CD14-positive monocyte (primary cell): Measurements from ENCODE around the gene CHID1. TPM values are rescaled to one million over a fixed set of nuclear protein-coding genes. Genes with fewer than 3 reads are reported as not detected.

Experiments
- DNase-seq, 3 donors: peaks; one replicate each; pipeline ENCODE4 v3.0.0-alpha.2; 2011 to 2022
- H2AFZ ChIP-seq: 2 replicates; pipeline ENCODE4 v1.6.0; 2012; ENCODE audit warnings: mild to moderate bottlenecking, low read depth, low read length, inconsistent platforms; ENCODE audit not compliant: insufficient read depth, poor library complexity, severe bottlenecking
- H3K27ac ChIP-seq, 2 donors: 1 replicate in 1 of 2; 2 replicates in 1 of 2; pipeline ENCODE4 v1.5.1; 2012 to 2013; ENCODE audit warnings: low read length in 2 of 2, control low read depth in 1 of 2, inconsistent platforms in 1 of 2, low read depth in 1 of 2, mild to moderate bottlenecking in 1 of 2
- H3K27me3 ChIP-seq, 2 donors: one replicate each; pipeline versions ENCODE4 v1.6.0 to v1.6.1; 2011 to 2013; ENCODE audit warnings: low read length in 2 of 2; ENCODE audit not compliant: control insufficient read depth in 2 of 2, insufficient read depth in 2 of 2
- H3K36me3 ChIP-seq, 2 donors: replicated peaks in 1 of 2; 1 replicate in 1 of 2; 2 replicates in 1 of 2; pipeline versions ENCODE4 v1.5.1 to v1.6.1; 2012 to 2013; ENCODE audit warnings: low read length in 2 of 2, control low read depth in 1 of 2, inconsistent platforms in 1 of 2, mild to moderate bottlenecking in 1 of 2; ENCODE audit not compliant: insufficient read depth in 2 of 2, control insufficient read depth in 1 of 2
- H3K4me1 ChIP-seq, 2 donors: 1 replicate in 1 of 2; 2 replicates in 1 of 2; pipeline versions ENCODE4 v1.5.1 to v1.6.1; 2012 to 2013; ENCODE audit warnings: low read length in 2 of 2, control low read depth in 1 of 2, inconsistent platforms in 1 of 2, mild to moderate bottlenecking in 1 of 2, moderate library complexity in 1 of 2; ENCODE audit not compliant: insufficient read depth in 2 of 2, control insufficient read depth in 1 of 2
- H3K4me2 ChIP-seq: replicated peaks from 2 replicates; pipeline ENCODE3; 2012; ENCODE audit warnings: low read length, moderate library complexity, mild to moderate bottlenecking; ENCODE audit not compliant: poor library complexity, severe bottlenecking; ENCODE audit errors: extremely low read depth
- H3K4me3 ChIP-seq, 3 experiments: fragments of 200-600 bp in 1 of 3; sonication (generic) in 1 of 3; replicated peaks in 1 of 3; 1 replicate in 2 of 3; 2 replicates in 1 of 3; pipeline ENCODE4 v1.5.1; 2011 to 2013; ENCODE audit warnings: low read length in 3 of 3, mild to moderate bottlenecking in 3 of 3, control low read depth in 2 of 3, low read depth in 2 of 3, inconsistent platforms in 1 of 3, moderate library complexity in 1 of 3
- H3K79me2 ChIP-seq: 2 replicates; pipeline ENCODE4 v1.6.0; 2012; ENCODE audit warnings: mild to moderate bottlenecking, control low read depth, inconsistent platforms, low read length, moderate library complexity; ENCODE audit not compliant: insufficient read depth
- H3K9ac ChIP-seq: 2 replicates; pipeline ENCODE4 v1.6.0; 2017; ENCODE audit warnings: low read length, mild to moderate bottlenecking; ENCODE audit not compliant: insufficient read depth, poor library complexity, severe bottlenecking
- H3K9me3 ChIP-seq, 2 donors: replicated peaks in 1 of 2; 1 replicate in 1 of 2; 2 replicates in 1 of 2; pipeline versions ENCODE4 v1.5.1 to v1.6.1; 2012 to 2013; ENCODE audit warnings: low read length in 2 of 2, control low read depth in 1 of 2; ENCODE audit not compliant: control insufficient read depth in 1 of 2, insufficient read depth in 1 of 2
- H4K20me1 ChIP-seq: 2 replicates; pipeline ENCODE4 v1.6.0; 2012; ENCODE audit warnings: mild to moderate bottlenecking, low read length, control low read depth, moderate library complexity; ENCODE audit not compliant: insufficient read depth
- H3K27ac Mint-ChIP-seq, 7 donors: one replicate each; pipeline ENCODE4 v1.8.0; 2020; ENCODE audit warnings: mild to moderate bottlenecking in 7 of 7, mixed read lengths in 7 of 7, moderate library complexity in 6 of 7, inconsistent platforms in 2 of 7
- H3K27me3 Mint-ChIP-seq, 3 donors: one replicate each; pipeline ENCODE4 v1.8.0; 2021 to 2022; ENCODE audit warnings: low read depth in 3 of 3, mild to moderate bottlenecking in 3 of 3, mixed read lengths in 3 of 3, moderate library complexity in 3 of 3, inconsistent platforms in 1 of 3
- H3K36me3 Mint-ChIP-seq, 2 donors: one replicate each; pipeline ENCODE4 v1.8.0; 2020; ENCODE audit warnings: mixed read lengths in 2 of 2, inconsistent platforms in 1 of 2, mild to moderate bottlenecking in 1 of 2
- H3K4me1 Mint-ChIP-seq: one replicate; pipeline ENCODE4 v1.8.0; 2020; ENCODE audit warnings: mild to moderate bottlenecking, mixed read lengths
- H3K4me3 Mint-ChIP-seq, 2 donors: one replicate each; pipeline ENCODE4 v1.8.0; 2020; ENCODE audit warnings: mild to moderate bottlenecking in 2 of 2, mixed read lengths in 2 of 2, moderate library complexity in 1 of 2
- H3K9me3 Mint-ChIP-seq, 7 donors: one replicate each; pipeline ENCODE4 v1.8.0; 2020 to 2022; ENCODE audit warnings: mixed read lengths in 7 of 7, mild to moderate bottlenecking in 6 of 7, moderate library complexity in 6 of 7, inconsistent platforms in 2 of 7
- CTCF ChIP-seq: fragments of 200-600 bp; IDR thresholded peaks from one replicate; pipeline ENCODE4 v1.8.0; 2022; ENCODE audit warnings: antibody characterized with exemption, mild to moderate bottlenecking
- WGBS: methylation state at CpG from one replicate; pipeline ENCODE4 v1.1.5; 2013; ENCODE audit warnings: missing lambda C conversion rate; ENCODE audit not compliant: insufficient coverage; 5-methylcytosine and 5-hydroxymethylcytosine counted together
- intact Hi-C, 2 donors: fragments of 100-400 bp; cut with micrococcal nuclease; formaldehyde crosslinking; loops; one replicate each; pipeline versions ENCODE4 v1.15.0 to v1.15.1; 2023
- polyA plus RNA-seq, 3 donors: library from polyadenylated mRNA; depleted of rRNA in 1 of 3; unstranded in 2 of 3; stranded (reverse) in 1 of 3; fragments of 300-500 nt in 2 of 3; fragments of >200 nt in 1 of 3; fragmentation: Illumina TruSeq in 2 of 3; gene quantifications; 1 replicate in 2 of 3; 2 replicates in 1 of 3; pipeline ENCODE4 v1.2.3, GENCODE V29; 2012 to 2021

The CHID1 gene
- polyA plus RNA-seq, 3 donors: 23.2 to 45.4 (median 45.0) TPM

- Mint-ChIP-seq H3K27me3 (peaks cover 1 to 33% (median 7%) of the 10 kb centered on the region in 3 donors), H3K9me3 (peaks cover 0 to 7% (median 0%) of the 10 kb centered on the region in 7 donors), H3K4me1 (peaks cover 45% of the 10 kb centered on the region), H3K4me3 (no peak overlapping the region), H3K36me3 (peaks cover 44 to 48% of the 10 kb centered on the region in 2 donors), H3K27ac (no peak overlapping the region)
- intact Hi-C loops: no loop called here
- Histone ChIP-seq H3K9me3 (no peaks in the 10 kb centered on the region), H4K20me1 (peaks cover 91% of the 10 kb centered on the region), H3K4me1 (peaks cover 41 to 52% of the 10 kb centered on the region in 2 donors), H3K9ac (no peak overlapping the region), H3K79me2 (peaks cover 44% of the 10 kb centered on the region), H3K36me3 (peaks cover 41 to 46% of the 10 kb centered on the region in 2 donors), H3K4me2 (no peak overlapping the region), H2AFZ (no peak overlapping the region), H3K27ac (no peak overlapping the region), H3K4me3 (no peak overlapping the region), H3K27me3 (peaks cover 0 to 18% of the 10 kb centered on the region in 2 donors)
- TF ChIP-seq CTCF: no peak
- DNase-seq: no peak
- 89% methylated on average over 9 of the region's 9 CpGs for WGBS
Measured at GRCh38 chr11:836700-837099, 73.9 kb downstream of the CHID1 start.

GRCh38 chr11:836274-836673 is 74.3 kb downstream of the CHID1 start:
- H3K9ac ChIP-seq: no peak overlapping the region
- peaks cover 45 to 48% of the 10 kb centered on the region in 2 donors for H3K36me3 Mint-ChIP-seq
- peaks cover 41 to 46% of the 10 kb centered on the region in 2 donors for H3K36me3 ChIP-seq

More at GRCh38 chr11:836274-836673, 74.3 kb downstream of the CHID1 start:
- peaks cover 41 to 52% of the 10 kb centered on the region in 2 donors for H3K4me1 ChIP-seq
- H2AFZ ChIP-seq: no peak overlapping the region
- H4K20me1 ChIP-seq: peaks cover 91% of the 10 kb centered on the region
- peaks cover 46% of the 10 kb centered on the region for H3K4me1 Mint-ChIP-seq
- intact Hi-C loops: no loop called here
- peaks cover 40% of the 10 kb centered on the region for H3K79me2 ChIP-seq
- peaks cover 3 to 22% of the 10 kb centered on the region in 2 donors for H3K27me3 ChIP-seq
- H3K4me3 Mint-ChIP-seq: no peak overlapping the region
- H3K27ac Mint-ChIP-seq: no peak overlapping the region
- no peaks in the 10 kb centered on the region for H3K9me3 ChIP-seq
- H3K27me3 Mint-ChIP-seq: peaks cover 6 to 37% (median 11%) of the 10 kb centered on the region in 3 donors
- 99% methylated on average over 11 of the region's 14 CpGs for WGBS
- no peak overlapping the region for H3K4me2 ChIP-seq
- no peak for DNase-seq
- H3K27ac ChIP-seq: no peak overlapping the region
- H3K9me3 Mint-ChIP-seq: peaks cover 0 to 11% (median 0%) of the 10 kb centered on the region in 7 donors
- H3K4me3 ChIP-seq: no peak overlapping the region
- TF ChIP-seq CTCF: no peak
